Brain microvascular endothelial cell (primary cell): Measurements from ENCODE around the gene FRMD3.

Experiments
- DNase-seq: peaks from one replicate; pipeline ENCODE4 v3.0.0-alpha.2; 2020
- H3K27ac ChIP-seq: fragments of 250-450 bp; sonication (Bioruptor Pico); 2 replicates; pipeline ENCODE4 v1.5.1; 2020; ENCODE audit warnings: mild to moderate bottlenecking, moderate library complexity
- H3K27me3 ChIP-seq: fragments of 250-450 bp; sonication (Bioruptor Pico); replicated peaks from 2 replicates; pipeline ENCODE4 v1.5.1; 2020; ENCODE audit warnings: mild to moderate bottlenecking
- H3K36me3 ChIP-seq: fragments of 250-450 bp; sonication (Bioruptor Pico); replicated peaks from 2 replicates; pipeline ENCODE4 v1.5.1; 2020; ENCODE audit warnings: mild to moderate bottlenecking
- H3K4me3 ChIP-seq: 2 replicates; pipeline ENCODE4 v1.5.1; 2011; ENCODE audit warnings: low read depth, mild to moderate bottlenecking, control low read depth, low read length, moderate library complexity
- in situ Hi-C: cut with HindIII; loops from 2 replicates; pipeline ENCODE4 v1.10.0; 2017; ENCODE audit warnings: low sequenced_read_pairs, low pct_ligation_motif_present
- TF ChIP-seq, protein P1 (sequence below): IDR thresholded peaks from 2 replicates; pipeline ENCODE4 v1.5.1; 2011; ENCODE audit warnings: low read depth, mild to moderate bottlenecking, moderate library complexity, low read length, control low read depth, inconsistent platforms; ENCODE audit errors: missing control alignments

FRMD3 gene

GRCh38 chr9:83572524-83572923, 34.3 kb upstream of the FRMD3 start:
- Histone ChIP-seq H3K36me3 (no peaks in the 10 kb centered on the region), H3K27ac (peak overlapping the region; percentile 31), H3K27me3 (no peaks in the 10 kb centered on the region), H3K4me3 (no peak overlapping the region)
- in situ Hi-C loops: no loop called here
- peak; percentile 85 for DNase-seq
- TF ChIP-seq, protein P1, sequence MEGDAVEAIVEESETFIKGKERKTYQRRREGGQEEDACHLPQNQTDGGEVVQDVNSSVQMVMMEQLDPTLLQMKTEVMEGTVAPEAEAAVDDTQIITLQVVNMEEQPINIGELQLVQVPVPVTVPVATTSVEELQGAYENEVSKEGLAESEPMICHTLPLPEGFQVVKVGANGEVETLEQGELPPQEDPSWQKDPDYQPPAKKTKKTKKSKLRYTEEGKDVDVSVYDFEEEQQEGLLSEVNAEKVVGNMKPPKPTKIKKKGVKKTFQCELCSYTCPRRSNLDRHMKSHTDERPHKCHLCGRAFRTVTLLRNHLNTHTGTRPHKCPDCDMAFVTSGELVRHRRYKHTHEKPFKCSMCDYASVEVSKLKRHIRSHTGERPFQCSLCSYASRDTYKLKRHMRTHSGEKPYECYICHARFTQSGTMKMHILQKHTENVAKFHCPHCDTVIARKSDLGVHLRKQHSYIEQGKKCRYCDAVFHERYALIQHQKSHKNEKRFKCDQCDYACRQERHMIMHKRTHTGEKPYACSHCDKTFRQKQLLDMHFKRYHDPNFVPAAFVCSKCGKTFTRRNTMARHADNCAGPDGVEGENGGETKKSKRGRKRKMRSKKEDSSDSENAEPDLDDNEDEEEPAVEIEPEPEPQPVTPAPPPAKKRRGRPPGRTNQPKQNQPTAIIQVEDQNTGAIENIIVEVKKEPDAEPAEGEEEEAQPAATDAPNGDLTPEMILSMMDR: no peak

- H3K27ac ChIP-seq: no peak overlapping the region
- TF ChIP-seq, protein P1: no peak
- DNase-seq: no peak
- in situ Hi-C loops: no loop called here
- H3K27me3 ChIP-seq: no peaks in the 10 kb centered on the region
- no peaks in the 10 kb centered on the region for H3K36me3 ChIP-seq
- H3K4me3 ChIP-seq: no peak overlapping the region
These were observed 32.2 kb upstream of the FRMD3 start for GRCh38 chr9:83570359-83570758.

GRCh38 chr9:83569326-83569725, 31.1 kb upstream of the FRMD3 start:
- Histone ChIP-seq H3K4me3 (no peak overlapping the region), H3K27ac (no peak overlapping the region), H3K36me3 (no peaks in the 10 kb centered on the region), H3K27me3 (no peaks in the 10 kb centered on the region)
- in situ Hi-C loops: no loop called here
- DNase-seq: no peak
- TF ChIP-seq, protein P1: no peak

DNA sequence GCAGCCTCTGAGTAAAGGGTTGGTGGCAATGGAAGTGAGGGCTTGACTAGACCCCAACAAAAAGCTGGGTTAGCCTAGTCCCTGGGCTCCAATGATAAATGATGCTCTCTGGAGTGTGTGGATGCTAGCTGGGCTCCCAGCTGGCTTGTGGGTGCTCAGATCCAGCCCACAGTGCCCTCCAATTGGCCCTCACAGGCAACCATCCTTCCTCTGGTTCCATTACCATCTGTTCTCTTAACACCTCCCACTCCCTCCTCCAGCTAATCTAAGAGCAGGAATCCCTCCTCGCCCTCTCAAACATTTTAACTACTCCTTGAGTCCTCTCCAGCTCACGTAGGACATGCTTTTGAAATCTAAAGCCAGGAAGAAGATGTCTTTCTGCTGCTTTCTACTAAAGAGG, 25.2 kb upstream of the FRMD3 start:
- Histone ChIP-seq H3K36me3 (no peaks in the 10 kb centered on the region), H3K27me3 (no peaks in the 10 kb centered on the region), H3K27ac (no peak overlapping the region), H3K4me3 (no peak overlapping the region)
- TF ChIP-seq, protein P1: no peak
- in situ Hi-C loops: no loop called here
- DNase-seq: no peak

DNA sequence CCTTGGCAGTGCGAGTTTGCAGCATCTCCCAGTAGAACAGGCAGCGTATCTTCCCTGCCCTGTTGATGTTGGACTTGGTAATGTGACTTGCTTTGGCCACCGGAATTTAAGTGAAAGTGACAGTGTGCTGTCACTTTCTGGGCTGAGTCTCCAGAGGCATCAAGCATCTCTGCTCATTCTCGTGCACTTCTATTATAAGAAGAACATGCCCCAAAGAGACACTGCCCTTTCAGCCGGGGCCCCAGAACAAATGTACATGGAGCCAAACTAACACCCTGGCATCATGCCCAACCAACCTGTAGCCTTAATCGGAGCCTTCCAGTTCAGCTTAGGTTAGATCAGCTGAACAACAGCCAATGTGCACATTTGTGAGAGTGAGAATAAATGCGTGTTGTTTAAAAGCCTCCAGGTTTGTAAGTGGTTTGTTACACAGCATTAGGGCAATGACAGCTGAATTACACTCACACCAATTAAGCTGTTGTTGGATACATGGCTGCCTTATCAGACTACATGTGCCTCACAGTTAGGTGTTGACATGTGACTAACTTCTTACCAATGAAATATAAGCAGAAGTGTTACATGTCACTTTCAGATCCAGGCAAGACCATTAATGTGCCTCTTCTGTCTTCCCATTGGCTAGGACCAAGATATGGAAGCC, 22.1 kb upstream of the FRMD3 start:
- no peaks in the 10 kb centered on the region for H3K36me3 ChIP-seq
- TF ChIP-seq, protein P1: no peak
- no peaks in the 10 kb centered on the region for H3K27me3 ChIP-seq
- in situ Hi-C loops: no loop called here
- no peak overlapping the region for H3K27ac ChIP-seq
- no peak overlapping the region for H3K4me3 ChIP-seq
- no peak for DNase-seq

DNA sequence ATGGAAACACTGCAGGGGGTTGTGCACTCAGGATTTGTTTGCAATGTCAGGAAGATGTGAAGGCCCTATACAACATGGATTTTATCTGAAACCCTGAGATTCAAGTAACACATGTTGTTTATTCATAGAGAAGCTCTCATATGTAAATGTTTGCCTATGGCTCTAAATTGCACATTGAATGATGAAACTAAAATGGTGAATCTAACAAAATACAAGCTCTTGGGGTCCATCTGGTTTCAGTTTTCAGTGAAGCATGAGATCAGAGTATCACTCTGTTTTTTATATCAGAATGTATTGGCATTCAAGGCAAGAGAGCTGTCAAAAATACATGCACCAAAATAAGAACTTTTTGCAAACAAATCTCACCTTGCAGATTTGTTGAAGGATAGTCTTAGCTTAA, 19.6 kb upstream of the FRMD3 start:
- Histone ChIP-seq H3K36me3 (no peaks in the 10 kb centered on the region), H3K4me3 (no peak overlapping the region), H3K27ac (no peak overlapping the region), H3K27me3 (no peaks in the 10 kb centered on the region)
- DNase-seq: no peak
- TF ChIP-seq, protein P1: no peak
- in situ Hi-C loops: no loop called here
